H54 (cell line): ENCODE data around the gene MOB2.
A peak's percentile ranks its signal among the peaks of the same experiment; 100 is the strongest.
"Not testable (repeated sequence)": the region's sequence is repeated elsewhere in the genome, so short reads cannot be mapped to it uniquely, and the experiment has no call there.

Source experiments
- DNase-seq: peaks from one replicate; pipeline ENCODE4 v3.0.0; 2011; ENCODE audit warnings: low spot score, mixed read lengths; ENCODE audit not compliant: insufficient read length
- FAIRE-seq: peaks from 3 replicates; lab custom pipeline; 2011; peaks lifted over from hg19 to GRCh38; lab: Jason Lieb, UNC
- POLR2A ChIP-seq: IDR thresholded peaks from 2 replicates; pipeline ENCODE4 v1.6.1; 2011; ENCODE audit warnings: low read depth, mild to moderate bottlenecking, low read length

MOB2 gene

DNA sequence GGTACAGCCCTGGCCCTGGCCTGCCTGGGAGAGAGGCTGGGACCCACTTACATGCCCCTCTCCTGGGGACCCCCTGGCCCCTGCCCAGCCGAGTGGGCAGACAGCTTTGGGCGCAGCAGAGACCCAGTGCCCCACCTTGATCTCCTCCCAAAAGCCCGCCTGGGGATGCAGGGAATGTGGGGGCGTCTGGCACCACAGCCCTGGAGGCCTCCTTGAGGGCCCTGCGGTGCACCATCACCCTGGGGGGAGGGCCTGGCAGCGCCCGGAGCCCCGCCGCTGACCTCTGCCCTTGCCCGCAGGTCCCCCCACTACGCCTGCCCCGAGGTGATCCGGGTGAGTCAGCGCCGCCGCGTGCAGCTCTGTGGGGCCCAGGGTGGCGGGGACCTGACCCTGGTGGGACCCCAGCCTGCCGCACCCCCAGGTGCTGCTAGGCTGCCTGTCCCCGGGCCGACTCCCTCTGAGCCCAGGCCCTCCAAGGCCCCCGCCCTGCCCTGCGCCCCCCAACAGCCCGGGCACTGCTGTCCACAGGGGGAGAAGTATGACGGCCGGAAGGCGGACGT, 43.7 kb downstream of the MOB2 start:
- DNase-seq (no peak), FAIRE-seq (no peak)
- TF ChIP-seq POLR2A: no peak

DNA sequence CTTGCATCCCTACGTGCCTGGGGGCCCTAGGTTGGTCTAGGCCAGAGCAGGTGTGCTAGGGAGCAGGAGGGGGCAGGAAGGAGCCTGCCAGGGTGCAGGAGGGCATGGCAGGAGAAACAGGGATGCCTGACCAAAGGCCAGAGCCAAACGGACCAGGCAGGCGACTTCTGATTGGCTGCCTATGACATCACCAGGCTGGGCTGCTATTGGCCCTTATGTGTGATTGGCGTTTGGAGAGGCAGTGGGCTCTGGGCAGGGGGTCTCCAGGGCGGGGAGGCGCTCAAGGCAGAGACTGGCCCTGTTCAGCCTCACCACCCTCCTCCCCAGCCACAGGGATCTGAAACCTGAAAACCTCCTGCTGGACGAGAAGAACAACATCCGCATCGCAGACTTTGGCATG, 44.4 kb downstream of the MOB2 start:
- FAIRE-seq (no peak), DNase-seq (peak; percentile 81)
- TF ChIP-seq POLR2A: no peak

DNA sequence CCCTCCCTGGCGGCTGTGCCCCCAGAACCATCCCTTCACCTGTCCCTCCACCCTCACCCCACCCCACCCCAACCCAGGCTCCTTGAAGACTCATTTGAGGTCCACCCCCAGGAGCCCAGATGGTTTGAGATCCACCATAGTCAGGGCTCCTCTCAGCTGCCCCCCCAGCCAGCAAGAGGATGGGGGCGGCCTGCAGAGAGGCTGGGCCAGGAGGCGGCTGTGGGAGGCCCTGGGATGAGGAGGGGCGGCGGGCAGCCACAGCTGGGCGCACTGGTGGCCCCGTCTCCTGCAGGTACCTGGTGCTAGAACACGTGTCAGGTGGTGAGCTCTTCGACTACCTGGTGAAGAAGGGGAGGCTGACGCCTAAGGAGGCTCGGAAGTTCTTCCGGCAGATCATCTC, 46.1 kb downstream of the MOB2 start:
- DNase-seq: no peak
- no peak for TF ChIP-seq POLR2A
- FAIRE-seq: no peak

DNA sequence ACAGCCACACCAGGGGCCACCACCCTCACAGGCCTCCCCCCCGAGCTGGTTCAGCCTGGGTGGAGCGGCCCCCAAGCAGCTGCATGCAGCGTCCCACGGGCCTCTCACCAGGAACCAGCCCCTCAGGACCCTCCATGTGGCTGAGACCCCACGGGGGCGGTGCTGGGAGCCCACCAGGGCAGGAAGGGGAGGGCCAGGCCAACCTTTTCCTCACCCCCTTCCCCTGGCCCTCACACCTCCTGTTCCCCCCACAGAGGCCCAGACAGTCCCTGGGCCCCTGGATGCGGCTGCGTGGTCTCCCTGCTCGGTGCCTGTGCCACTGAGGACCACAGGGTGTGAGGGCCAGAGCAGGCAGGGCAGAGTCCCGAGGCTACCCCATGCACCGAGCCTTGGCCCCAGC, 46.5 kb downstream of the MOB2 start:
- DNase-seq (no peak), FAIRE-seq (no peak)
- TF ChIP-seq POLR2A: no peak

DNA sequence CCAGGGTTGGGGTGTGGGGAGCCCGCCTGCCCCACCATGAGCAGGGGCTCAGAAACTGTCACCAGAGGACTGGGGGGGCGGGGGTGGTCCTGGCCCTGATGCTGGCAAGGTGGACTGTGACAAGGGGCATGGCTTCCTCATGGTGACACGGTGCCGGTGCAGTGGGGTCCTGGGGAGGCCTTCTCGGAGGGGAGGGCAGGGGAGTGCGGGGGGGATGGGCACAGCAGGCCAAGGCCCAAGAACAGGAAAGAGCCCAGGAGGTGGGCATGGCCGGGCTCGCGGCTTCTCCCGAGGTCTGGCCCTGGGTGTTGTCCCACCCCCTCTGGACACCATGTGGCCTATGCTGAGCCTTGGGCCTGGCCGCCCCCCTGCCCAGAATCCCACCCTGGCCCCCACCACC, 47.2 kb downstream of the MOB2 start:
- TF ChIP-seq POLR2A: no peak
- FAIRE-seq: no peak
- DNase-seq: no peak

DNA sequence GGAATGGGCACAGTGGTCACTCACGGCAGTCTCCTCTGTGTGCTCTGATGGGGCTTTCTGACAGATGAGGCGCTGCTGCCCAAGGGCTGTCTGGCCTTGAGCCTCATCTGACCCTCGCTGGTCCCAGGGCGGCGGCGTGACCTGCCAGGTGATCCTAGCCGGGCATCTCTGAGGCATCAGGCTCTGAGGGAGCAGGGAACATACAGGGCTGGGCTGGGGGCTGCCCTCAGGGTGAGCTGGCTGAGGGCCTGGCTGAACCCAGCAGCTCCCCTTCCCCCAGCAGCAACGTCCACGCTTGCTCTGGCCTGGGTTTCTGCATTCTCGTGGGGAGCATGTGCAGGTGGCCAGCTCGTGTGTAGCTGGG, 47.6 kb downstream of the MOB2 start:
- no peak for TF ChIP-seq POLR2A
- FAIRE-seq (no peak), DNase-seq (no peak)

DNA sequence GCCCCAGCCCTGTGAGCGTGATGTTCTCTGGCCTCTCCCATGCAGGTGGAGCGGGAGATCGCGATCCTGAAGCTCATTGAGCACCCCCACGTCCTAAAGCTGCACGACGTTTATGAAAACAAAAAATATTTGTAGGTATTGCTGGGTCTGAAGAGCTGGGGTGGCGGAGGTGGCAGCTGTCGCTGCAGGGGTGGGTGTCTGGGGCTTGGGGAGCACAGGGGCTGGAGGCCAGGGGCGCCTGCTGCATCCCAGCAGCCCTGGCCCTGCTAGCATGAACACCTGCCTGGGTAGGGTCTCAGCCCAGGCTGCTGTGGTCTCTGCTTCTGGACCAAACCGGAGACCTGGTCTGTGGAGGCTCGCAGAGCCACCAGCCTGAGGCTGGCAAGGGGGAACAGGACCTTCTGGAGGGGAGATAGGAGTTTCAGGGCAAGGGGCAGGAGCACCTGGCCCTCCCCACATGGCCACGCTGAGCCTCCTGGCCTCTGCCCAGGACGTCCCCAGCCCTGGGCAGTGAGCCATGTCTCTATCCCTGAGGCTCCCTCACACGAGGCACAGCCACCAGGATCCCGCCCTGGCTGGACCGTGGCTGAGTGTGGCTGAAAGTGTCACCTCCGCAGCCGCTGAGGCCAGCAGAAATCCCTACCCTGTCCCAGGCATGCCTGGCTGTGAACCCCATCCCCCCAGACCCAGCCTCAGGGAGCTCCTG, 48.2 kb downstream of the MOB2 start:
- no peak for TF ChIP-seq POLR2A
- FAIRE-seq: no peak
- no peak for DNase-seq

DNA sequence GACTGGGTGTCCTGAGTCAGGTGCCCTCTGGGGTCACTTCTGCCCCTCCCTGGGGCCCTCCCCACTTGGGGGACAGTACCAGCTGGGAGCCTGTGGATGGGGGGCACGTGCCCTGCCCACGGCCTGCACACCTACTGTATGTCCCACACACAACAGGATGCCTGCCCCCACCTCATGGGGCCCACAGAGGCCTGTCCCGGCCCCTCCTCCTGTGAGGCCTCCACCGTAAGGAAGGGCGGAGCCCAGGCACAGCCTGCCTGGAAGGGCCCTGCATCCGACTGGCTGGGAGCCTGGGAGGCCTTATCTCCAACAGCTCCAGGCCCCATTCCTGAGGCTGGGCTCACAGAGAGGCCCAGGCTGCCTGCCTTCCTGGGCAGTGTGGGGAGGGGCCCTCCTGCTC, 49.1 kb downstream of the MOB2 start:
- FAIRE-seq (no peak), DNase-seq (peak; percentile 84)
- no peak for TF ChIP-seq POLR2A

DNA sequence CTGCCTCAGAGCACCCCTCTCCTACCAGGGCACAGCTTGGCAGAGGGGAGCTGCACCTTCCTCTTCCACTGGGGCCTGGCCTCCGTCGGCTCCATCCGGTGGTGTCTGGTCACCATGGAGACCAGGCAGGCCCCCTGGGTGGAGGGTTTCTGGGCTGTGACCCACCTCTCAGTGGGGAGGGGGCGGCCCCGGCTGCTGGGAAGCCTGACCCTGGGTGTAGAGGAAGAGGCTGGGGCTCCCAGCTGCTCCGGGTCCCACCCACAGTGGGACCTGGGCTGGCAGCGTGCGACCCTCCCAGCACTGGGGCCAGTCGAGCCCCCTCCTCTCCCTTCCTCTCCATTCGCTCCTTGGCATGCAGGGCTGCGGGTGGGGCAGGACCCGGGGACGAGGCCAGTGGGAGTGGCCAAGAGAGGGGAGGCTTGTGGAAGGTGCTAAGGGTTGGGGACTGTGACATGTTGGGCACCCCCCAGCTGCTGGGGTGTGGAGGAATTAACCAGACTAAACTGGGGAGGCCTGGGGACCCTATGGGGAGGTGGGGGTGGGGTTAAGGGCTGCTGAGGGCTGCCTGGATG, 50.0 kb downstream of the MOB2 start:
- DNase-seq: no peak
- TF ChIP-seq POLR2A: no peak
- FAIRE-seq: no peak

DNA sequence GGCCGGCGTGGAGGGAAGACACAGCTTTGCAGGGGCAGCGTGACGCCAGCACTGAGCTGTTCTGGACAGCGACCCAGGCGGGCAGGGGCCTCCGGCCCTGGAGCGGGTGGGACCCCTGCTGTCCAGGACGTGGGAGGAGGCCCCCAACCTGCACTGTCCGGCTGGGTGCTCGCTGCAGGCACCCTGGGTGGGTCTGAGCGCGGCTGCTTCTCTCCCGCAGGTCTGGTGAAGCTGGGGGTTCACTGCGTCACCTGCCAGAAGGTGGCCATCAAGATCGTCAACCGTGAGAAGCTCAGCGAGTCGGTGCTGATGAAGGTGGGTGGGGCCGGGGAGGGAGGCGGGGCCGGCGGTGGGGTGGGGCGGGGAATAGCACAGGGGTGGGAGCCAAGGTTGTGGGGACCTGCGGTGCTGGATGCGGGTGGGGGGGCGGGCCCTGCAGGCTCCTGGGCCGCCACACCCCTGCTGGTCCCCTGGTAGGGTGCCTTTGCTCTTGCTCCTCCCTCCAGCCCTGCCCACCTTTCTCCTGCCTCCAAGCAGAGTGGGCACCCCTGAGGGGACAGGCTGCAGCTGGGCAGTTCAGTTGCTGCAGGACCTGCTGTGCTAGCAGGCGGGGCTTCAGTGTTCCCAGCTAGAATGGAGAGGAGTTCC, 50.6 kb downstream of the MOB2 start:
- FAIRE-seq: no peak
- TF ChIP-seq POLR2A: no peak
- peak; percentile 79 for DNase-seq

DNA sequence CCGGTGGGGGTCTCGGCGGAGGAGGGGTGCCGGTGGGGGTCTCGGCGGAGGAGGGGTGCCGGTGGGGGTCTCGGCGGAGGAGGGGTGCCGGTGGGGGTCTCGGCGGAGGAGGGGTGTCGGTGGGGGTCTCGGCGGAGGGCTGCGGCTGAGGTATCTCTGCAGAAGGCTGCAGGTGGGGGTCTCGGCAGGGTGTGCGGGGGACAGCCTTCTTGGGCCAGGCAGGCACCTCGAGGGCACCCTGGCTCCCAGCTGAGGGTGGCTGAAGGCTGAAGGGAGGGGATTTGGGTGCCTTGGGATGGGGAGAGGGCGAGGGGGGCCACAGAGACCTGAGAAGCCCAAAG, 51.1 kb downstream of the MOB2 start:
- not testable (repeated sequence) for DNase-seq, FAIRE-seq

DNA sequence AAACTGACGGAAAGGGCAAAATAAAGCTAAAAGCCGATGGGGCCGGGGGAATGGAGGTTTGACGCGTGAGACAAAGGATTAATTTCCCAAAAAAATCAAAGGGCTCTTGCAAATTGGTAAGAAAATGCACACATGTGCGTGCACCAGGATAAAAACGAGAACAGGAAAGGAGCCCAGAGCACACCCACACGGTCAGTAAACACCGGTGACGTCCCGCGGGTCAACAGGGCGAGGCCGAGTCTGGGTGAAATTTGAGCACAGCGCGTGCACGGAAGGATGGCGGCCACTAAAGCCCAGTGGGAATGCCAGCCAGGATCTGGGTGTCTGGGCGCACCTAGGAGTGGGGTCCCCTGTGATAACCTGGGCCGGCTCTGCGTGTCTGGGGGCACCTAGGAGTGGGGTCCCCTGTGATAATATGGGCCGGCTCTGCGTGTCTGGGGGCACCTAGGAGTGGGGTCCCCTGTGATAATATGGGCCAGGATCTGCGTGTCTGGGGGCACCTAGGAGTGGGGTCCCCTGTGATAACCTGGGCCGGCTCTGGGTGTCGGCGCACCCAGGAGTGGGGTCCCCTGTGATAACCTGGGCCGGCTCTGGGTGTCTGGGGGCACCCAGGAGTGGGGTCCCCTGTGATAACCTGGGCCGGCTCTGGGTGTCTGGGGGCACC, 52.5 kb downstream of the MOB2 start:
- no peak for DNase-seq
- TF ChIP-seq POLR2A: no peak
- no peak for FAIRE-seq

DNA sequence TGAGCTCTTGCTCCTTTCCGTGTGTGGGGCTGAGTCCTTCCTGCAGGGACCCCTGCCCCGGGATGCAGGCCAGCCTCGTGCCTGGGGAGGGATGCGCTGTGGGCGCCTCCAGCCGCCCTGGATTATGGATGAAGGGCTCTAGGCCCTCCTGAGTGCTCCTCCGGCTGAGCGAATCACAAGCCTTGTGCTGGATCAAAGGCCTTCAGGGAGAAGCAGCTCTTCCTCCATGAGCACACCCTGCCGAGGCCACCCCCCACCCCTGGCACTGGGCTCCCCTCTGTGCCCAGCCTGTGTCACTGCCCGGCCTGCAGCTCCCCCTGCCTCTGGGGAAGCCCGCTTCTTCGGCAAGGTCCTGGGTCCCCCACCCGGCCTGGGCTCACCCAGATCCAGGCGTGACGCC, 53.0 kb downstream of the MOB2 start:
- no peak for FAIRE-seq
- DNase-seq: no peak
- no peak for TF ChIP-seq POLR2A

DNA sequence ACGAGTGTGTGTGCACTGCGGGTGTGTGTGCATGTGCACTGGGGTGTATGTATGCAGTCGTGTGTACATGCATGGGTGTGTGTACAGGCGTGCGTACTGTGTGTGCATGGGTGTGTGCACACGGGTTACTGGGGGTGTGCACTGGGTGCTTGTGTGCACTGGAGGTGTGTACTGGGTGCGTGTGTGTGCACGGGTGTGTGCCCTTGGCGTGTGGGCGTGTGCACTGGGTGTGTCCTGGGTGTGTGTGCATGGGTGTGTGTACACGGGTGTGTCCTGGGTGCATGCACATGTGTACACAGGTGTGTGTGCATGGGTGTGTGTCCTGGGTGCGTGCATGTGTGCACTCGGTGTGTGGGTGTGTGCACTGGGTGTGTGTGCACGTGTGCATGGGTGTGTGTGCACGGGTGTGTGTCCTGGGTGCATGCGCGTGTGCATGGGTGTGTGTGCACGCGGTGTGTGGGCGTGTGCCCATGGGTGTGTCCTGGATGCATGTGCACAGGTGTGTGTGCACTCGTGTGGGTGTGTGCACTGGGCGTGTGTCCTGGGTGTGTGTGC, 57.7 kb downstream of the MOB2 start:
- DNase-seq (no peak), FAIRE-seq (no peak)
- no peak for TF ChIP-seq POLR2A
